ENCODE results near the gene COL9A3. TPM values are rescaled to one million over a fixed set of nuclear protein-coding genes. Genes with fewer than 3 reads are reported as not detected.

COL9A3 gene
- total RNA-seq, 4 donors from 2014 or later, result 8.8 to 29.9 (median 14.3) TPM

DNA sequence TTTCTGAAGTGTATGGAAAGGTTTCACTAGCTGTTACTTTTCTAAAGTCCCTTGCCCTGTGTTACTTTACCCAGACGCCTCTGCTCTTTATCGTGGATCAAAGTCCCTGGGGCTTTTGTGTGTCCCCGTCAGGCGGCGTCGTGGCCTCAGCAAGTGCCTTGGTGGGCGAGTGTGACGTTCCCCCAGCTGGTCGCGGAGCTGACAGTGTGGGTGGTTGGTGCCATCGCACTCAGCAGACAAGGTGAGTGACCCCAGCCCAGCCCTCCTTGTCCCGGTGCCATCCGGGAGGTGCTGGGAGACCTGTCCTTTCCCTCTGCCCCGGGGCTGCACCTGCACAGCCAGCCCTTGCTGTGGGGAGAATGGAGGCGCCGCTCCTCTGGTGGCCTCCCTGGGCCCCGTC, 72.1 kb downstream of the COL9A3 start:
- Histone ChIP-seq H3K4me1 (peaks cover 0 to 17% (median 0%) of the 10 kb centered on the region in 3 donors), H3K4me3 (no peak overlapping the region), H3K9me3 (no peaks in the 10 kb centered on the region), H3K27ac (no peak overlapping the region), H3K27me3 (no peaks in the 10 kb centered on the region), H3K36me3 (peaks cover 0 to 82% of the 10 kb centered on the region in 2 donors)
- ATAC-seq, result no peak
- TF ChIP-seq CTCF (IDR thresholded peaks at IDR 0.05) (no peak), EP300 (IDR thresholded peaks at IDR 0.05) (no peak), POLR2AphosphoS5 (IDR thresholded peaks at IDR 0.05) (no peak), POLR2A (IDR thresholded peaks at IDR 0.05) (no peak)
- WGBS, 2 donors (ENCODE audit: low coverage in 1 of 2), result 84% methylated on average over 9 of the region's 17 CpGs; no CpG with 5 or more reads in 1 of the 2 donors

DNA sequence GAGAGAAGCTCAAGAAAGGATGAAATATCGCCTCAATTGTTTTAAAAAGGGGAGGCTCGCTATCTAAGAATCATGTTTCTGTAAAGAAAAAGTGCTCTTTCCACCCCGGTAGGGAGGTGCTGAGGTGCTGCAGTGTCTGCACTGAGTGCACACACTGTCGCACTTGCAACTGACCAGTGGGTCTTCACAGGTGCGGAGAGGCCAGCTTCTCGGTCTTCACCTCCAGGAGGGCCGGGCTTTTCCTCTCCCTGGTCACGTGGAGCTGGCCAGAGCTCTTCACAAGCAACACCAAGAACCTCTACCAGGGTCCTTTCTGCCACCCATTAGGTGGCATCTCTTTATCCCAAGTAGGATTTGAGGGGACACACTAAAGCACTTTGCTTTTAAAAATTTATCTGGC, 72.6 kb downstream of the COL9A3 start:
- no peak overlapping the region for H3K27ac ChIP-seq
- H3K36me3 ChIP-seq, result peaks cover 0 to 87% of the 10 kb centered on the region in 2 donors
- peaks cover 0 to 17% (median 0%) of the 10 kb centered on the region in 3 donors for H3K4me1 ChIP-seq
- no peaks in the 10 kb centered on the region for H3K9me3 ChIP-seq
- 90% methylated on average over 6 of the region's 8 CpGs; no CpG with 5 or more reads in 1 of the 2 donors for WGBS, 2 donors (ENCODE audit: low coverage in 1 of 2)
- no peaks in the 10 kb centered on the region for H3K27me3 ChIP-seq
- H3K4me3 ChIP-seq, result no peak overlapping the region
- ATAC-seq, result no peak
- TF ChIP-seq POLR2AphosphoS5 (IDR thresholded peaks at IDR 0.05) (no peak), EP300 (IDR thresholded peaks at IDR 0.05) (no peak), CTCF (IDR thresholded peaks at IDR 0.05) (no peak), POLR2A (IDR thresholded peaks at IDR 0.05) (no peak)

DNA sequence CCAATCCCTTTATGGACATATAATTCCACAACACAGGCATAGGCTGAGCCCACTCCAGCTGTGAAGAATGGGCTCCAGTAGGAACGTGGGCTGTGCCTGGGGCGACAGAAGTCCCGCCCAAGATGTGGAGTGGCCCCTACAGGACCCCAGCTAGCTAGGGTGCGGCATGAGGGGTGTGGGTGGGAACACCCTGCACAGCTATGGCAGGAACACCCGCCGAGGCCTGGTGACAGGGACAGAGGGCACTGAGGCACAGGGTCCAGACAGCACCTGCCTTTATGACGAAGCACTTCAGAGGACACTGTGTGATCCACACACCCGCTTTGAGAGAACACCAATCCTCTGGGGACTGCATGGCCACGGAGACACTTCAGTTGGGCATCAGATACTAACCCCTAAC, 73.0 kb downstream of the COL9A3 start:
- Histone ChIP-seq H3K4me1 (peaks cover 0 to 17% (median 0%) of the 10 kb centered on the region in 3 donors), H3K27me3 (no peaks in the 10 kb centered on the region), H3K36me3 (peaks cover 0 to 92% of the 10 kb centered on the region in 2 donors), H3K9me3 (no peaks in the 10 kb centered on the region), H3K27ac (no peak overlapping the region), H3K4me3 (no peak overlapping the region)
- 84 to 90% methylated on average over 2 to 5 of the region's 9 CpGs for WGBS, 2 donors (ENCODE audit: low coverage in 1 of 2)
- TF ChIP-seq EP300 (IDR thresholded peaks at IDR 0.05), result no peak
- no peak for TF ChIP-seq CTCF (IDR thresholded peaks at IDR 0.05)
- no peak for TF ChIP-seq POLR2AphosphoS5 (IDR thresholded peaks at IDR 0.05)
- no peak for TF ChIP-seq POLR2A (IDR thresholded peaks at IDR 0.05)
- no peak for ATAC-seq

GRCh38 chr20:62890444-62890843, 73.6 kb downstream of the COL9A3 start:
- WGBS, 2 donors (ENCODE audit: low coverage in 1 of 2), result 68 to 80% methylated on average over 2 to 3 of the region's 7 CpGs
- H3K4me3 ChIP-seq, result no peak overlapping the region
- no peaks in the 10 kb centered on the region for H3K9me3 ChIP-seq
- TF ChIP-seq CTCF (IDR thresholded peaks at IDR 0.05) (no peak), POLR2AphosphoS5 (IDR thresholded peaks at IDR 0.05) (no peak), EP300 (IDR thresholded peaks at IDR 0.05) (no peak), POLR2A (IDR thresholded peaks at IDR 0.05) (no peak)
- H3K27me3 ChIP-seq, result no peaks in the 10 kb centered on the region
- H3K27ac ChIP-seq, result no peak overlapping the region
- ATAC-seq, result no peak
- H3K4me1 ChIP-seq, result peaks cover 0 to 17% (median 0%) of the 10 kb centered on the region in 3 donors
- H3K36me3 ChIP-seq, result peaks cover 0 to 97% of the 10 kb centered on the region in 2 donors

Small RNAs within 50 kb of the gene (small RNA-seq; reads per million reads assigned to genes)
- gene DPH3P1, result 0 reads per million in 4 donors

Other genes with a start within 250 kb of the COL9A3 start
- gene SLCO4A1, start 174.5 kb upstream of the COL9A3 start, total RNA-seq, result 10 to 100 TPM; 15.9 to 20.2 (median 19.2) TPM
- under 1 TPM; 0.13 to 0.85 (median 0.19) TPM for gene NTSR1, start 108.2 kb upstream of the COL9A3 start, total RNA-seq
- 10 to 100 TPM in 3 of 4 donors, 1 to 10 TPM in 1; 9.3 to 15.6 (median 14.5) TPM for gene MRGBP, start 20.6 kb upstream of the COL9A3 start, total RNA-seq
- gene OGFR, start 12.2 kb upstream of the COL9A3 start, total RNA-seq, result 10 to 100 TPM; 55.1 to 61.0 (median 58.9) TPM
- gene TCFL5, start 44.8 kb downstream of the COL9A3 start, total RNA-seq, result 10 to 100 TPM; 12.0 to 28.9 (median 13.8) TPM
- gene DIDO1, start 109.5 kb downstream of the COL9A3 start, total RNA-seq, result 10 to 100 TPM; 49.5 to 75.8 (median 66.5) TPM
- gene GID8, start 121.1 kb downstream of the COL9A3 start, total RNA-seq, result 10 to 100 TPM; 23.2 to 34.8 (median 27.9) TPM
- 1 to 10 TPM; 1.3 to 4.6 (median 2.8) TPM for gene SLC17A9, start 135.7 kb downstream of the COL9A3 start, total RNA-seq
- not detected for gene BHLHE23, start 189.9 kb downstream of the COL9A3 start, total RNA-seq